Measurements from ENCODE around the gene PIGS. TPM values are rescaled to one million over a fixed set of nuclear protein-coding genes. Genes with fewer than 3 reads are reported as not detected.

The PIGS gene
- polyA plus RNA-seq, 1 of the 3 experiments (the other 2 are of a cell fraction), result 78.5 TPM

DNA sequence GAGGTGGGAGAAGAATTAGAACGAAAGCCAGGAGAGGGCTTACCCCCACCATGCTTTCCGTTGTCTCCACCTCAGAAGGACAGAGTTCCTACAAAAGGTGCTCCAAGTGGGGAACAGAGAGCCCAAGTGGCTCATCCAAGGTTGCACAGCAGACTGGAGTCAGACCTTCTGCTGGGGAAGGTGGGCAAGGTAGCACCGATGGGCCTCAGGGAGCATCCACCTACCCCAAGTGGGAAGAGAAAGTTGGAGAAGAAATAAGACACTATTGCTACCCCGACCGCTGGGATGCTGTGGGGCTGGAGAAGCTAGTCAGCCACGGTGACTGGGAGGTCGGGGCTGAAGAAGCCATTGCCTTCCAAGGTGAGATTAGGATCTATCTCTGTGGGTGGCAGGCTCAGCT lies 40.4 kb downstream of the PIGS start:
- Histone ChIP-seq H3K4me2 (no peak overlapping the region), H3K4me1 (ENCODE audit: control insufficient read depth in 1 of 2, insufficient read depth in 2 of 2, low read depth in 1 of 2, low read length in 1 of 2) (peaks cover 0 to 6% of the 10 kb centered on the region in 2 experiments; a peak in 1 of 4 replicates), H3K9ac (no peak overlapping the region), H3K27me3 (ENCODE audit: insufficient read depth) (peaks cover 10% of the 10 kb centered on the region; the same call in 1 of the 2 replicates), H2AFZ (ENCODE audit: low read depth) (no peak overlapping the region), H3K4me3 (ENCODE audit: low read depth in 2 of 2, low read length in 1 of 2) (no peak overlapping the region), H4K20me1 (ENCODE audit: insufficient read depth) (no peaks in the 10 kb centered on the region), H3K9me2 (no peaks in the 10 kb centered on the region), H3K9me3 (no peaks in the 10 kb centered on the region), H3K27ac (ENCODE audit: low read depth in 2 of 2, low read length in 1 of 2) (no peak overlapping the region), H3F3A (replicated peaks; ENCODE audit: insufficient read depth) (no peaks in the 10 kb centered on the region), H3K79me2 (ENCODE audit: insufficient read depth) (no peaks in the 10 kb centered on the region), H3K36me3 (replicated peaks in 1 of 2; ENCODE audit: control insufficient read depth in 1 of 2, insufficient read depth in 2 of 2, low read length in 1 of 2) (no peaks in the 10 kb centered on the region)
- DNase-seq, result no peak
- POLR2A ChIA-PET, result no interaction called here
- whole genome bisulfite sequencing (ENCODE audit: low lambda C conversion rate), result 50% methylated on average over 7 of the region's 7 CpGs
- TF ChIP-seq TCF12 (IDR thresholded peaks at IDR 0.05) (no peak), RAD21 (IDR thresholded peaks at IDR 0.05; ENCODE audit: low read length) (no peak), FOXM1 (IDR thresholded peaks at IDR 0.05; ENCODE audit: low read depth) (no peak), JUND (IDR thresholded peaks at IDR 0.05) (no peak), GABPA (IDR thresholded peaks at IDR 0.05; ENCODE audit: low read depth) (no peak), SMC3 (IDR thresholded peaks at IDR 0.05; ENCODE audit: low read depth, low read length) (no peak), RFX5 (IDR thresholded peaks at IDR 0.05; ENCODE audit: low read length) (no peak), EP300 (IDR thresholded peaks at IDR 0.05; ENCODE audit: borderline replicate concordance in 1 of 2, low read depth in 1 of 2, low read length in 1 of 2) (no peak), FOSL2 (IDR thresholded peaks at IDR 0.05; ENCODE audit: borderline replicate concordance, low read depth) (no peak)
- TF ChIP-seq, protein P1, sequence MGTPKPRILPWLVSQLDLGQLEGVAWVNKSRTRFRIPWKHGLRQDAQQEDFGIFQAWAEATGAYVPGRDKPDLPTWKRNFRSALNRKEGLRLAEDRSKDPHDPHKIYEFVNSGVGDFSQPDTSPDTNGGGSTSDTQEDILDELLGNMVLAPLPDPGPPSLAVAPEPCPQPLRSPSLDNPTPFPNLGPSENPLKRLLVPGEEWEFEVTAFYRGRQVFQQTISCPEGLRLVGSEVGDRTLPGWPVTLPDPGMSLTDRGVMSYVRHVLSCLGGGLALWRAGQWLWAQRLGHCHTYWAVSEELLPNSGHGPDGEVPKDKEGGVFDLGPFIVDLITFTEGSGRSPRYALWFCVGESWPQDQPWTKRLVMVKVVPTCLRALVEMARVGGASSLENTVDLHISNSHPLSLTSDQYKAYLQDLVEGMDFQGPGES (IDR thresholded peaks at IDR 0.05; ENCODE audit: low read depth, low read length), result no peak
- TF ChIP-seq, protein P2, sequence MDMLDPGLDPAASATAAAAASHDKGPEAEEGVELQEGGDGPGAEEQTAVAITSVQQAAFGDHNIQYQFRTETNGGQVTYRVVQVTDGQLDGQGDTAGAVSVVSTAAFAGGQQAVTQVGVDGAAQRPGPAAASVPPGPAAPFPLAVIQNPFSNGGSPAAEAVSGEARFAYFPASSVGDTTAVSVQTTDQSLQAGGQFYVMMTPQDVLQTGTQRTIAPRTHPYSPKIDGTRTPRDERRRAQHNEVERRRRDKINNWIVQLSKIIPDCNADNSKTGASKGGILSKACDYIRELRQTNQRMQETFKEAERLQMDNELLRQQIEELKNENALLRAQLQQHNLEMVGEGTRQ (IDR thresholded peaks at IDR 0.05; ENCODE audit: borderline replicate concordance, low read depth, low read length), result no peak
- TF ChIP-seq, protein P3, sequence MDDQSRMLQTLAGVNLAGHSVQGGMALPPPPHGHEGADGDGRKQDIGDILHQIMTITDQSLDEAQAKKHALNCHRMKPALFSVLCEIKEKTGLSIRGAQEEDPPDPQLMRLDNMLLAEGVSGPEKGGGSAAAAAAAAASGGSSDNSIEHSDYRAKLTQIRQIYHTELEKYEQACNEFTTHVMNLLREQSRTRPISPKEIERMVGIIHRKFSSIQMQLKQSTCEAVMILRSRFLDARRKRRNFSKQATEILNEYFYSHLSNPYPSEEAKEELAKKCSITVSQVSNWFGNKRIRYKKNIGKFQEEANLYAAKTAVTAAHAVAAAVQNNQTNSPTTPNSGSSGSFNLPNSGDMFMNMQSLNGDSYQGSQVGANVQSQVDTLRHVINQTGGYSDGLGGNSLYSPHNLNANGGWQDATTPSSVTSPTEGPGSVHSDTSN (IDR thresholded peaks at IDR 0.05), result no peak
- CTCF ChIA-PET, result interaction anchor here (1.1 to 6.3 kb wide), 3 partner anchors 9 to 25 kb away, joined by 3 to 47 read pairs (median 12); partner anchors contain the start of gene FOXN1

DNA sequence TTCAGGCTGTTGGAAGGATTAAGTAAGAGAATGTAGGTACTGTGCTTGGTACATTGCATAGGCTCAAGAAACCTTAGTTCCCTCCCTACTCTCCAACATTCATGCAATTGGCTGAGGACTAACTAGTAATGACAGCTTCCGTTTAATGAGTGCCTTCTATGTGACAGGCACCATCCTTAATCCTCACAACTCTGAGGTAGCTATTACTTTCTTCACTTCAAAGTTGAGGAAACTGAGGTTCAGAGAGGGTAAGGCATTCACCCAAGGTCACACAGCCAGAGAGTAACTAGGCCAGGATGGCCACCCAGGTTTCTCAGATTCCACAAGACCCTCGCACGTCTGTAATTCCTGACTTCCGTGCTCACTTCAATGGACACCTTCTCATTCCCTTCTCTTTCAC lies 41.1 kb downstream of the PIGS start:
- no peak for DNase-seq
- CTCF ChIA-PET, result interaction anchor here (3.0 kb wide), 1 partner anchor 11 kb away, joined by 15 read pairs; no protein-coding TSS in a partner anchor
- no peak overlapping the region for H3K27ac ChIP-seq (ENCODE audit: low read depth in 2 of 2, low read length in 1 of 2)
- H2AFZ ChIP-seq (ENCODE audit: low read depth), result no peak overlapping the region
- H3K4me3 ChIP-seq (ENCODE audit: low read depth in 2 of 2, low read length in 1 of 2), result no peak overlapping the region
- no peak overlapping the region for H3K4me2 ChIP-seq
- 75% methylated on average over 4 of the region's 4 CpGs for WGBS (ENCODE audit: low lambda C conversion rate)
- no peaks in the 10 kb centered on the region for H3K36me3 ChIP-seq (replicated peaks in 1 of 2; ENCODE audit: control insufficient read depth in 1 of 2, insufficient read depth in 2 of 2, low read length in 1 of 2)
- peaks cover 0 to 6% of the 10 kb centered on the region in 2 experiments; a peak in 1 of 4 replicates for H3K4me1 ChIP-seq (ENCODE audit: control insufficient read depth in 1 of 2, insufficient read depth in 2 of 2, low read depth in 1 of 2, low read length in 1 of 2)
- POLR2A ChIA-PET, result no interaction called here
- peaks cover 10% of the 10 kb centered on the region; the same call in 1 of the 2 replicates for H3K27me3 ChIP-seq (ENCODE audit: insufficient read depth)
- H3K9me3 ChIP-seq, result no peaks in the 10 kb centered on the region
- H3K9me2 ChIP-seq, result no peaks in the 10 kb centered on the region
- H4K20me1 ChIP-seq (ENCODE audit: insufficient read depth), result no peaks in the 10 kb centered on the region
- H3K9ac ChIP-seq, result no peak overlapping the region
- no peaks in the 10 kb centered on the region for H3F3A ChIP-seq (replicated peaks; ENCODE audit: insufficient read depth)
- no peaks in the 10 kb centered on the region for H3K79me2 ChIP-seq (ENCODE audit: insufficient read depth)
- TF ChIP-seq POLR2AphosphoS5 (IDR thresholded peaks at IDR 0.05; ENCODE audit: low read depth, low read length) (no peak), NFIC (IDR thresholded peaks at IDR 0.05; ENCODE audit: borderline replicate concordance) (no peak), RCOR1 (IDR thresholded peaks at IDR 0.05; ENCODE audit: low read length) (no peak), TAF1 (IDR thresholded peaks at IDR 0.05; ENCODE audit: borderline replicate concordance, low read depth, low read length) (no peak), CHD2 (IDR thresholded peaks at IDR 0.05; ENCODE audit: low read length, partially characterized antibody) (no peak), FOSL2 (IDR thresholded peaks at IDR 0.05; ENCODE audit: borderline replicate concordance, low read depth) (no peak), TCF12 (IDR thresholded peaks at IDR 0.05) (no peak), TEAD4 (IDR thresholded peaks at IDR 0.05; ENCODE audit: borderline replicate concordance, insufficient read depth) (no peak), YY1 (IDR thresholded peaks at IDR 0.05; ENCODE audit: low read depth) (no peak), MEF2A (IDR thresholded peaks at IDR 0.05; ENCODE audit: borderline replicate concordance, low read depth) (no peak), FOXJ3 (CRISPR knock-in tag; IDR thresholded peaks at IDR 0.05) (no peak), RXRA (IDR thresholded peaks at IDR 0.05; ENCODE audit: borderline replicate concordance, low read depth) (no peak)
- TF ChIP-seq, protein P4, sequence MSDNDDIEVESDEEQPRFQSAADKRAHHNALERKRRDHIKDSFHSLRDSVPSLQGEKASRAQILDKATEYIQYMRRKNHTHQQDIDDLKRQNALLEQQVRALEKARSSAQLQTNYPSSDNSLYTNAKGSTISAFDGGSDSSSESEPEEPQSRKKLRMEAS (IDR thresholded peaks at IDR 0.05; ENCODE audit: low read depth), result no peak
- TF ChIP-seq, protein P5, sequence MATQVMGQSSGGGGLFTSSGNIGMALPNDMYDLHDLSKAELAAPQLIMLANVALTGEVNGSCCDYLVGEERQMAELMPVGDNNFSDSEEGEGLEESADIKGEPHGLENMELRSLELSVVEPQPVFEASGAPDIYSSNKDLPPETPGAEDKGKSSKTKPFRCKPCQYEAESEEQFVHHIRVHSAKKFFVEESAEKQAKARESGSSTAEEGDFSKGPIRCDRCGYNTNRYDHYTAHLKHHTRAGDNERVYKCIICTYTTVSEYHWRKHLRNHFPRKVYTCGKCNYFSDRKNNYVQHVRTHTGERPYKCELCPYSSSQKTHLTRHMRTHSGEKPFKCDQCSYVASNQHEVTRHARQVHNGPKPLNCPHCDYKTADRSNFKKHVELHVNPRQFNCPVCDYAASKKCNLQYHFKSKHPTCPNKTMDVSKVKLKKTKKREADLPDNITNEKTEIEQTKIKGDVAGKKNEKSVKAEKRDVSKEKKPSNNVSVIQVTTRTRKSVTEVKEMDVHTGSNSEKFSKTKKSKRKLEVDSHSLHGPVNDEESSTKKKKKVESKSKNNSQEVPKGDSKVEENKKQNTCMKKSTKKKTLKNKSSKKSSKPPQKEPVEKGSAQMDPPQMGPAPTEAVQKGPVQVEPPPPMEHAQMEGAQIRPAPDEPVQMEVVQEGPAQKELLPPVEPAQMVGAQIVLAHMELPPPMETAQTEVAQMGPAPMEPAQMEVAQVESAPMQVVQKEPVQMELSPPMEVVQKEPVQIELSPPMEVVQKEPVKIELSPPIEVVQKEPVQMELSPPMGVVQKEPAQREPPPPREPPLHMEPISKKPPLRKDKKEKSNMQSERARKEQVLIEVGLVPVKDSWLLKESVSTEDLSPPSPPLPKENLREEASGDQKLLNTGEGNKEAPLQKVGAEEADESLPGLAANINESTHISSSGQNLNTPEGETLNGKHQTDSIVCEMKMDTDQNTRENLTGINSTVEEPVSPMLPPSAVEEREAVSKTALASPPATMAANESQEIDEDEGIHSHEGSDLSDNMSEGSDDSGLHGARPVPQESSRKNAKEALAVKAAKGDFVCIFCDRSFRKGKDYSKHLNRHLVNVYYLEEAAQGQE (IDR thresholded peaks at IDR 0.05; ENCODE audit: low read depth, low read length), result no peak

All from SK-N-SH (cell line).